Sigmoid colon (tissue), 4 donors: ENCODE results near the gene SLC16A5.

ENCODE experiments used
- CTCF ChIP-seq, 4 experiments: fragments of 450-650 bp in 3 of 4; fragments of 200-600 bp in 1 of 4; IDR thresholded peaks; one replicate each; pipeline ENCODE4 v1.5.1; 2016 to 2019; ENCODE audit warnings: antibody characterized with exemption in 4 of 4, mild to moderate bottlenecking in 3 of 4, moderate library complexity in 2 of 4
- EP300 ChIP-seq, 4 donors: sonication (generic); formaldehyde crosslinking; IDR thresholded peaks; one replicate each; pipeline ENCODE4 v1.6.1; 2017; ENCODE audit warnings: antibody characterized with exemption in 4 of 4
- POLR2A ChIP-seq, 2 donors: fragments of 450-650 bp; IDR thresholded peaks; one replicate each; pipeline ENCODE4 v1.6.1; 2016; ENCODE audit warnings: antibody characterized with exemption in 2 of 2, mild to moderate bottlenecking in 2 of 2, moderate library complexity in 2 of 2
- POLR2AphosphoS5 ChIP-seq, 4 donors: sonication (generic); formaldehyde crosslinking; IDR thresholded peaks; one replicate each; pipeline ENCODE4 v1.6.1; 2017; ENCODE audit warnings: antibody characterized with exemption in 4 of 4

DNA sequence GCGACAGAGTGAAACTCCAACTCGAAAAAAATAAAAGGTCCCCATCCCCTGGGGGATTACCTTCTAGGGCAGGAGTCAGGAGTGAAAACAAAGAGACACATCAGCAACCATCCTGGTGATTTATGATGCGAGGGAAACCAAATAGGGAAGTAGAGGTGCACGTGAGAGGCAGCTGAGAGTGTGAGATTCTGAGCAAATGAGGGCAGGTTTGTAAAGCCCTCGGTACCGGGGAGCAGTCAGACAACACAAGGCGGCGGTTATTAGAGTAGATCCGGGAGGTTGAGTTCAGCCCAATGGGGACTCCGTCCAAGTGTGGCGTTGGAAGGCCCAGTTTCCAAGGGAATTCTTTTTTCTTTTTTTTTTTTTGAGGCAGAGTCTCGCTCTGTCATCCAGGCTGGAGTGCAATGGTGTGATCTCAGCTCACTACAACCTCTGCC, 14.6 kb downstream of the SLC16A5 start:
- no peak for TF ChIP-seq CTCF (IDR thresholded peaks at IDR 0.05)
- TF ChIP-seq EP300 (IDR thresholded peaks at IDR 0.05), result no peak
- TF ChIP-seq POLR2AphosphoS5 (IDR thresholded peaks at IDR 0.05), result no peak
- no peak for TF ChIP-seq POLR2A (IDR thresholded peaks at IDR 0.05)
